ENCODE measurements around the gene EXOSC10.
"Not testable (repeated sequence)": the region's sequence is repeated elsewhere in the genome, so short reads cannot be mapped to it uniquely, and the experiment has no call there.

The EXOSC10 gene

DNA sequence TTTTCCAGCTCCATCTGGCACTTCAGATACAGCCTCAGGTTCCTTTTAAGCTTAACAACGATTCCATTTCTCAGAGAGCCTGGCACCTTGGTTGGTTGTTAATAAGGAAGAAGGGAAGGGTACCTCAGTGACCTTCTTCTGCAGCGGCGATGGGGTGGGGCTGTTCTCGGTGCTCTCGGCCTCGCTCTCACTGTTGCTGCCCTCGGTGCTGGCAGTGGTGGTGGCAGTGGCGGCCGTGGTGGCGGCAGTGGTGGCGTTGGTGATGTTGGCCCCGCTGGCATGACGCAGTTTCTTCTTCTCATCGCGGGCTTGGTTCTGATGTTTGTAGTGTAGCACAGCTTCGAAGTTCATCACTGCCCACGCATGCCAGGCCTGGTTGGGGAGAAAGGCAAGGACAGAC lies 30.7 kb upstream of the EXOSC10 start:
- TF ChIP-seq ZNF274 (IDR thresholded peaks at IDR 0.05; ENCODE audit: low read depth, low read length) = no peak
- no peak overlapping the region for H3K4me3 ChIP-seq (ENCODE audit: low read length)

DNA sequence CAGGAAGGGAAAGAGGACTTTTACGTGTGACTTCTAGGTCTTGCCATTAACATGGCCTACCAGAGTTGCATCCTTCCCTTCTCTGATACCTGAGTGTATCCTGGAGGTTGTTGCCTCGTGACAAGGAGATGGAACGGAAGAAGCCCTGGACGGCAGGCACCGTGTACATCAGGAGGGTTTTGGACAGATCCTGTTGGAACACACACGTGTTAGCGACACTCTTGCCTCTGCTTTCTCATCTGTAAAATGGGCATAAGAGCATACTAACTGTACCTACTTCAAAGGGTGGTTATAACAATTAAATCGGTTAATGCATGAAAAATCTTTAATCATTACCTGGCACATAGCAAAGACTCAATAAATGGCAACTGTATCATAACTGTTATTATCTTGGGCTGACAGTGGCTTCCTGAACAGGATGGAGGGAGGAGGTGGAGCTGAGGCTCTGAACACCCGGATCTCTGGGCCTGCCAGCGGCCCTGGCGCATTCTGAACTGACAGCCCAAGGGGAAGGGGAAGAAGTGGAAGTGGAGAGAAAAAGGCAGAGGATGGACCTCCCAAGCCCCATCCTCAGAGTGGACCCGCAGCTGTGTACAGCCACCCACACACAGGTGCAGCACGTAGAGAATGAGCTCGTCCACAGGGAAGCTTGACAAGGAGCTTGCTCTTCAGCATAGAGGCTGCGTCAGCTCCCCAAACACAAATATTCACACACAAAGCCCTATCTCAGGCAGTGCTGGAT lies 30.2 kb upstream of the EXOSC10 start:
- no peak overlapping the region for H3K4me3 ChIP-seq (ENCODE audit: low read length)
- no peak for TF ChIP-seq ZNF274 (IDR thresholded peaks at IDR 0.05; ENCODE audit: low read depth, low read length)

- H3K4me3 ChIP-seq (ENCODE audit: low read length) = no peak overlapping the region
- no peak for TF ChIP-seq ZNF274 (IDR thresholded peaks at IDR 0.05; ENCODE audit: low read depth, low read length)
These were observed 26.9 kb upstream of the EXOSC10 start for GRCh38 chr1:11126569-11126968.

- H3K4me3 ChIP-seq (ENCODE audit: low read length) = no peak overlapping the region
- TF ChIP-seq ZNF274 (IDR thresholded peaks at IDR 0.05; ENCODE audit: low read depth, low read length) = no peak
These were observed 26.3 kb upstream of the EXOSC10 start for GRCh38 chr1:11125931-11126330.

- H3K4me3 ChIP-seq (ENCODE audit: low read length) = no peak overlapping the region
- TF ChIP-seq ZNF274 (IDR thresholded peaks at IDR 0.05; ENCODE audit: low read depth, low read length) = no peak
These were observed 25.3 kb upstream of the EXOSC10 start for GRCh38 chr1:11124965-11125364.

DNA sequence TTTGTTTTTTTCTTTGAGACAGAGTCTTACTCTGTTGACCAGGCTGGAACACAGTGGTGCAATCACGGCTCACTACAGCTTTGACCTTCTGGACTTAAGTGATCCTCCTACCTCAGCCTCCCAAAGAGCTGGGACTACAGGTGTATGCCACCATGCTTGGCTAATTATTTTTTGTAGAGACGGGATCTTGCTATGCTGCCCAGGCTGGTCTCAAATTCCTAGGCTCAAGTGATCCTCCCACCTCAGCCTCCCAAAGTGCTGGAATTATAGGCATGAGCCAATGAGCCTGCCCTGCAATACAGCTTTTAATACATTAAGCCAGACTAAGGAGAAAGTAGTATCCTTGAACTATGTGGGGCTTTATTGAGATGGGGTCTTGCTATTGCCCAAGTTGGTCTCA lies 16.6 kb upstream of the EXOSC10 start:
- no peak overlapping the region for H3K4me3 ChIP-seq (ENCODE audit: low read length)
- TF ChIP-seq ZNF274 (IDR thresholded peaks at IDR 0.05; ENCODE audit: low read depth, low read length) = no peak

DNA sequence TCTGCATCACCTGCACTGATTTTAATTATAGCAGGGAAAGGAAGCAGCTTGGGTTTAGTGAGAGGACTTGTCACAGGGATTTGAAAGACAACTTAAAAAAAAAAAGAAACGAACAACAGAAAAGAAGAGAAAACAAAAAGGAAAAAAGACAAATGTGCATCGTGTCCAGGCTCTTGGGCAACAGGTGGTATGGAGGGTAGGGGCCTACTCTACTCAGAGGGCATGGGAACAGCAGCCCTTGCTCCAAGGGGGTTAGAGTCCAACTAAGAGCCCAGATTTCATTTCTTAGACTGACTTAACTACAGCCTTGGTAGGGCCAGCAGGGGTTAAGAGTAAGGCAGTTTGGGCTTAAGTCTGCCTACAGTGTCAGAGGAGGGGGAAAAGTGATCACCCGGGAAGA lies 15.3 kb upstream of the EXOSC10 start:
- H3K4me3 ChIP-seq (ENCODE audit: low read length) = no peak overlapping the region
- no peak for TF ChIP-seq ZNF274 (IDR thresholded peaks at IDR 0.05; ENCODE audit: low read depth, low read length)

- H3K4me3 ChIP-seq (ENCODE audit: low read length) = no peak overlapping the region
- TF ChIP-seq ZNF274 (IDR thresholded peaks at IDR 0.05; ENCODE audit: low read depth, low read length) = no peak
These were observed 9.5 kb upstream of the EXOSC10 start for GRCh38 chr1:11109047-11109760.

DNA sequence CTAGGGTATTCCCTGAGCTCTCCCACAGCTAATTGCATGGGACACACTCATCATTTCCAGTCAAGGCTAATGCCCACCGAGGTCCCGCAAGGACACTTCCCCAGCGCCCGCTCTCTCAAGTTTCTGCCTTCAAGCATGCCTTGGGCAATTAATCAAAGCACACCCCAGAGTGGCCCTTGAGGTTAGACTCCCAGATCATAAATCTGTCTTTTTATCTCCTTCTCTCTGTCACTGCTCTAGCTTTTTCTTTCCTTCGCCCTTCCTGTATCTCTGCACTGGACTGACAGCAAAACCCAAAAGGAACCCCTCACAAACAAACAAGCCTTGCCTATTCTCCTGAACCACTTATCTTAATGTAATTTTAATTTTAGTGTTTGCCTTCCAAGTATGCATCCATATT lies 7.9 kb upstream of the EXOSC10 start:
- no peak for TF ChIP-seq ZNF274 (IDR thresholded peaks at IDR 0.05; ENCODE audit: low read depth, low read length)

DNA sequence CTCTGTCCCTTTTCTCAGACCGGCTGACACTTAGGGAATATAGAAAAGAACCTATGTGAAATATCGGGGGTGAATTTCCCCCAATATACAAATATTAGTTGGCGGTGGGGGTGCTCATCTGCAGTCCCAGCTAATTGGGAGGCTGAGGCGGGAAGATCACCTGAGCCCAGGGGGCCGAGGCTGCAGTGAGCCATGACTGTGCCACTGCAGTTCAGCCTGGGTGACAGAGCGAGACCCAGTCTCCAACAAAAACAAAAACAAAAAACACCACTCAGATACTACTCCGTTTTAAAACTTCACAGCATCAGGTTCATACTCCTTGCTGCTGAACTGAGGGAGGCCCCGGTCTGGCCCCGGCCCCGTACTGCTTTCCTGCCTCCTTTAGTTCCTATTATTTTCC lies 5.9 kb upstream of the EXOSC10 start:
- TF ChIP-seq ZNF274 (IDR thresholded peaks at IDR 0.05; ENCODE audit: low read depth, low read length) = no peak
- H3K4me3 ChIP-seq (ENCODE audit: low read length) = no peak overlapping the region

More for the DNA sequence above, 7.9 kb upstream of the EXOSC10 start:
- H3K4me3 ChIP-seq (ENCODE audit: low read length) = no peak overlapping the region

DNA sequence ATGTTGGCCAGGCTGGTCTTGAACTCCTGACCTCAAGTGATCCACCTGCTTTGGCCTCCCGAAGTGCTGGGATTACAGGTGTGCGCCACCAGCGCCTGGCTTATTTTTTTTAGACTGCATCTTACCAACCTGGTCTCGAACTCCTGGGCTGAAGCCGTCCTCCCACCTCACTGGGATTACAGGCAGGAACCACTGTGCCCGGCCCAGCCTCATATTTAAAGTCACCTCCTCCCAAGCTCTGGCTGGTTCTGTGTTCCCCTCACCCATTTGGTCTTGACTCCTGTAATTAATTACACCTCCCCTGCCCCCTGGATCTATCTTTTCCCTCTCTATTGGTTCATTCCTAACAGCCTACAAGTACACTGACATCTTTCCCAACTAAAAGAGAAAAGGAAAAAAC lies 1.7 kb upstream of the EXOSC10 start:
- H3K4me3 ChIP-seq (ENCODE audit: low read length) = no peak overlapping the region
- no peak for TF ChIP-seq ZNF274 (IDR thresholded peaks at IDR 0.05; ENCODE audit: low read depth, low read length)

- not testable (repeated sequence) for H3K4me3 ChIP-seq (ENCODE audit: low read length)
These were observed 1.1 kb upstream of the EXOSC10 start for GRCh38 chr1:11100806-11101205.

GRCh38 chr1:11100149-11100493 lies 452 bp upstream of the EXOSC10 start:
- peak overlapping the region; percentile 50; the same call in 1 of the 2 replicates for H3K4me3 ChIP-seq (ENCODE audit: low read length)
- no peak for TF ChIP-seq ZNF274 (IDR thresholded peaks at IDR 0.05; ENCODE audit: low read depth, low read length)

DNA sequence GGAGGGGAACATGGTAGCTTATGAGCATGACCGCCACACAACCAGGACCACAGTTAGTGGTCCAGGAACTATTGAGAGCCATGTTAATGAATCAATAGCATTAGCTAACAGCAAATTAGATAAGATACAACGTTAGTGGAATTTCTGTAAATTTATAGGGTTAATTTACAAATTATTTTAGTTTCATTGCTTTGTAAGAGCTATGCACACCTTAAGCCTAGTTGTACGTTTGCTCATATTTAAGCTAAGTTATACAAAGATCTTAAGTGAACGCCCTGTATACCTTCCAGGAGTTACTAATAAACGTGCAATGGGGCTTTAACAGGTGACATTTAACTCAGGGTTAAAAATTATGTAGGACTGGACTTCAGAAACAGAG lies 749 bp downstream of the EXOSC10 start:
- TF ChIP-seq ZNF274 (IDR thresholded peaks at IDR 0.05; ENCODE audit: low read depth, low read length) = no peak
- peak overlapping the region; percentile 91 for H3K4me3 ChIP-seq (ENCODE audit: low read length)

GRCh38 chr1:11083784-11084183 lies 15.9 kb downstream of the EXOSC10 start:
- H3K4me3 ChIP-seq (ENCODE audit: low read length) = not testable (repeated sequence)

- TF ChIP-seq ZNF274 (IDR thresholded peaks at IDR 0.05; ENCODE audit: low read depth, low read length) = no peak
- H3K4me3 ChIP-seq (ENCODE audit: low read length) = no peak overlapping the region
These were observed 18.7 kb downstream of the EXOSC10 start for GRCh38 chr1:11080931-11081330.

Data from GM08714 (cell line).